Caco-2 (cell line): ENCODE results near the gene DOCK2. TPM values are rescaled to one million over a fixed set of nuclear protein-coding genes. Genes with fewer than 3 reads are reported as not detected.

Experiments
- BruUV-seq: library from RNA; stranded (reverse); fragments of 400-500 nt; replicated peaks from 2 replicates; lab custom pipeline; 2021; lab: Mats Ljungman, UMichigan
- CTCF ChIA-PET: fragments of 300-600 bp; sonication (Branson Sonifier 250); formaldehyde crosslinking; loops from one replicate; lab custom pipeline; 2022; ENCODE audit warnings: antibody characterized with exemption; lab: Charles Lee
- POLR2A ChIA-PET: fragments of 300-600 bp; sonication (Branson Sonifier 250); formaldehyde crosslinking; loops from one replicate; lab custom pipeline; 2022; ENCODE audit warnings: antibody characterized with exemption; lab: Charles Lee
- DNase-seq, 2 experiments: peaks; one replicate each; pipeline versions ENCODE4 v3.0.0 to v3.0.0-alpha.2; 2020 to 2022
- H3K27me3 ChIP-seq: replicated peaks from 2 replicates; pipeline ENCODE4 v1.6.0; 2011; ENCODE audit warnings: low read length; ENCODE audit not compliant: control insufficient read depth, insufficient read depth
- H3K36me3 ChIP-seq: 2 replicates; pipeline ENCODE4 v1.5.1; 2011; ENCODE audit warnings: low read length; ENCODE audit not compliant: control insufficient read depth, insufficient read depth
- H3K4me1 ChIP-seq: fragments of 250-450 bp; sonication (Bioruptor Pico); 2 replicates; pipeline ENCODE4 v1.5.1; 2020; ENCODE audit warnings: mild to moderate bottlenecking
- H3K4me3 ChIP-seq: 2 replicates; pipeline ENCODE4 v1.5.1; 2011; ENCODE audit warnings: low read depth, mild to moderate bottlenecking, control low read depth, low read length
- H3K9me3 ChIP-seq: fragments of 250-450 bp; sonication (Bioruptor Pico); 2 replicates; pipeline ENCODE4 v1.5.1; 2020; ENCODE audit warnings: mild to moderate bottlenecking, moderate library complexity
- H3K27ac Mint-ChIP-seq: one replicate; pipeline ENCODE4 v1.8.0; 2022; ENCODE audit warnings: mixed read lengths; ENCODE audit not compliant: unreplicated experiment
- H3K27me3 Mint-ChIP-seq: one replicate; pipeline ENCODE4 v1.8.0; 2022; ENCODE audit warnings: mixed read lengths; ENCODE audit not compliant: insufficient read depth, unreplicated experiment
- H3K36me3 Mint-ChIP-seq: one replicate; pipeline ENCODE4 v1.8.0; 2022; ENCODE audit warnings: mild to moderate bottlenecking, mixed read lengths; ENCODE audit not compliant: insufficient read depth, unreplicated experiment
- H3K4me1 Mint-ChIP-seq: one replicate; pipeline ENCODE4 v1.8.0; 2022; ENCODE audit warnings: low read depth, mixed read lengths; ENCODE audit not compliant: unreplicated experiment
- H3K4me3 Mint-ChIP-seq: one replicate; pipeline ENCODE4 v1.8.0; 2022; ENCODE audit warnings: mild to moderate bottlenecking, moderate library complexity, mixed read lengths; ENCODE audit not compliant: unreplicated experiment
- H3K9me3 Mint-ChIP-seq: one replicate; pipeline ENCODE4 v1.8.0; 2022; ENCODE audit warnings: mixed read lengths; ENCODE audit not compliant: unreplicated experiment
- intact Hi-C: fragments of 100-400 bp; cut with micrococcal nuclease; formaldehyde crosslinking; loops from one replicate; pipeline ENCODE4 v1.10.0; 2022; ENCODE audit not compliant: unreplicated experiment
- total RNA-seq: library from RNA; stranded (reverse); gene quantifications from 2 replicates; pipeline ENCODE4 v1.2.3, GENCODE V29; 2022
- TF ChIP-seq, protein P1 (sequence below), 2 experiments: fragments of 200-600 bp in 1 of 2; IDR thresholded peaks; 1 replicate in 1 of 2; 2 replicates in 1 of 2; pipeline versions ENCODE4 v1.5.1 to v1.8.0; 2011 to 2022; ENCODE audit warnings: antibody characterized with exemption in 1 of 2, control low read depth in 1 of 2, inconsistent platforms in 1 of 2, low read depth in 1 of 2, low read length in 1 of 2, mild to moderate bottlenecking in 1 of 2, moderate library complexity in 1 of 2; ENCODE audit not compliant: insufficient read depth in 1 of 2, severe bottlenecking in 1 of 2, unreplicated experiment in 1 of 2

Gene DOCK2
- total RNA-seq, 1 experiment from 2014 or later = 0.09 TPM

GRCh38 chr5:170008376-170008775 lies 371.3 kb downstream of the DOCK2 start:
- H3K27me3 Mint-ChIP-seq = peaks cover 16% of the 10 kb centered on the region
- H3K4me1 Mint-ChIP-seq = no peaks in the 10 kb centered on the region
- no peak overlapping the region for H3K4me3 Mint-ChIP-seq
- no TSS peak for BruUV-seq
- Histone ChIP-seq H3K4me1 (no peaks in the 10 kb centered on the region), H3K27me3 (no peaks in the 10 kb centered on the region), H3K36me3 (no peaks in the 10 kb centered on the region), H3K9me3 (no peaks in the 10 kb centered on the region), H3K4me3 (no peak overlapping the region)
- H3K27ac Mint-ChIP-seq = no peak overlapping the region
- ChIA-PET POLR2A (no interaction called here), CTCF (no interaction called here)
- H3K36me3 Mint-ChIP-seq = no peaks in the 10 kb centered on the region
- no peak for DNase-seq
- H3K9me3 Mint-ChIP-seq = no peaks in the 10 kb centered on the region
- intact Hi-C loops = no loop called here
- TF ChIP-seq, protein P1, sequence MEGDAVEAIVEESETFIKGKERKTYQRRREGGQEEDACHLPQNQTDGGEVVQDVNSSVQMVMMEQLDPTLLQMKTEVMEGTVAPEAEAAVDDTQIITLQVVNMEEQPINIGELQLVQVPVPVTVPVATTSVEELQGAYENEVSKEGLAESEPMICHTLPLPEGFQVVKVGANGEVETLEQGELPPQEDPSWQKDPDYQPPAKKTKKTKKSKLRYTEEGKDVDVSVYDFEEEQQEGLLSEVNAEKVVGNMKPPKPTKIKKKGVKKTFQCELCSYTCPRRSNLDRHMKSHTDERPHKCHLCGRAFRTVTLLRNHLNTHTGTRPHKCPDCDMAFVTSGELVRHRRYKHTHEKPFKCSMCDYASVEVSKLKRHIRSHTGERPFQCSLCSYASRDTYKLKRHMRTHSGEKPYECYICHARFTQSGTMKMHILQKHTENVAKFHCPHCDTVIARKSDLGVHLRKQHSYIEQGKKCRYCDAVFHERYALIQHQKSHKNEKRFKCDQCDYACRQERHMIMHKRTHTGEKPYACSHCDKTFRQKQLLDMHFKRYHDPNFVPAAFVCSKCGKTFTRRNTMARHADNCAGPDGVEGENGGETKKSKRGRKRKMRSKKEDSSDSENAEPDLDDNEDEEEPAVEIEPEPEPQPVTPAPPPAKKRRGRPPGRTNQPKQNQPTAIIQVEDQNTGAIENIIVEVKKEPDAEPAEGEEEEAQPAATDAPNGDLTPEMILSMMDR (IDR thresholded peaks at IDR 0.05; ENCODE audit: insufficient read depth in 1 of 2, low read depth in 1 of 2, low read length in 1 of 2, severe bottlenecking in 1 of 2, unreplicated experiment in 1 of 2) = no peak

DNA sequence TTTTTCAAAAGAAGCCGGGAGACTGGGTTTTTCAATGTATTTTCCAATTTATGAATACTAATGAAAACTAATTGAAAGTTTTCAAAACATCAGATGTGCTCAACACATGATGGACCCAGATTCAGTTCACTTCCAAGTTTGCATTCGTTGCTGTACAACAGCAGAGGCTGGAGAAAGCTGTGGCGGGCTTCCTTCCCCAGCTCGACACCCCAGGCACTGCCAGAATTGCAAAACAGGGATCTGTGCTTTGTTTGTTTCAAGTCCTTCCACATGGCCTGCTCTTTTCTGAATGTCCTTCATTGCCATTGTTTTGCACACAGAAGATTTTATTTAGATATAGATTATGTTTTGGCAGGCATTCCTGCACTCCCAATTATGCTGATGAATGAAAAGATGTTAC lies 373.5 kb downstream of the DOCK2 start:
- ChIA-PET POLR2A (no interaction called here), CTCF (no interaction called here)
- H3K9me3 ChIP-seq = no peaks in the 10 kb centered on the region
- H3K9me3 Mint-ChIP-seq = no peaks in the 10 kb centered on the region
- H3K4me1 ChIP-seq = no peaks in the 10 kb centered on the region
- BruUV-seq = no TSS peak
- H3K36me3 Mint-ChIP-seq = no peaks in the 10 kb centered on the region
- H3K27me3 Mint-ChIP-seq = peaks cover 20% of the 10 kb centered on the region
- no peak overlapping the region for H3K4me3 ChIP-seq
- TF ChIP-seq, protein P1 (IDR thresholded peaks at IDR 0.05; ENCODE audit: insufficient read depth in 1 of 2, low read depth in 1 of 2, low read length in 1 of 2, severe bottlenecking in 1 of 2, unreplicated experiment in 1 of 2) = no peak
- H3K36me3 ChIP-seq = no peaks in the 10 kb centered on the region
- DNase-seq = no peak
- H3K4me3 Mint-ChIP-seq = no peak overlapping the region
- no peaks in the 10 kb centered on the region; the same call in 1 of the 2 replicates for H3K27me3 ChIP-seq
- H3K27ac Mint-ChIP-seq = no peak overlapping the region
- H3K4me1 Mint-ChIP-seq = no peaks in the 10 kb centered on the region
- intact Hi-C loops = no loop called here

DNA sequence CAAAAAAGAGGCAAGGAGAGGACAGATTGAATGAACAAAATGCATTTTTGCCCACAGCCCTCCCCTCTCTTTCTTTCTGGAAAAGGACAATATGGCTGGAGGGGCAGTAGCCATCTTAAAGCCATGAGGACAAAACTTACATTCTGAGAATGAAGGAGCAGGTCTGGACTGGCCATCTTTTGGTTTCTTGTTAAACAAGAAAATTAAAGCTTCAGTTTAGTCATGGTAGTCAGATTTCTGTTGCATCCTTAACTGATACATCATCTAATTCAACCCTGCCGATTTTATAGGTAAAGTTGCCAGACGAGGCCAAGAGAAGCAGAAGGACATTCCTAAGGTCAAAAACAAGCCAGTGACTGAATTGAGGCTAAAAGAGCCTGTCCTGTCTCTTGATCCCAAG lies 374.7 kb downstream of the DOCK2 start:
- no peak for DNase-seq
- Mint-ChIP-seq H3K27ac (no peak overlapping the region), H3K9me3 (no peaks in the 10 kb centered on the region), H3K4me1 (no peaks in the 10 kb centered on the region), H3K36me3 (no peaks in the 10 kb centered on the region), H3K4me3 (no peak overlapping the region), H3K27me3 (peaks cover 23% of the 10 kb centered on the region)
- Histone ChIP-seq H3K4me3 (no peak overlapping the region), H3K9me3 (no peaks in the 10 kb centered on the region), H3K27me3 (no peaks in the 10 kb centered on the region; the same call in 1 of the 2 replicates), H3K4me1 (no peaks in the 10 kb centered on the region), H3K36me3 (no peaks in the 10 kb centered on the region)
- ChIA-PET POLR2A (no interaction called here), CTCF (interaction anchor here (0.6 kb wide), 1 partner anchor 15 kb away, joined by 3 read pairs; no protein-coding TSS in a partner anchor)
- intact Hi-C loops = no loop called here
- TF ChIP-seq, protein P1 (IDR thresholded peaks at IDR 0.05; ENCODE audit: insufficient read depth in 1 of 2, low read depth in 1 of 2, low read length in 1 of 2, severe bottlenecking in 1 of 2, unreplicated experiment in 1 of 2) = no peak
- BruUV-seq = no TSS peak
